GM12864 (cell line): Measurements from ENCODE around the gene EID2.

Source experiments
- DNase-seq: peaks from one replicate; pipeline ENCODE4 v3.0.0-alpha.2; 2011; ENCODE audit warnings: low read depth
- H3K4me3 ChIP-seq: 2 replicates; pipeline ENCODE4 v1.5.1; 2011; ENCODE audit warnings: mild to moderate bottlenecking, low read depth, low read length, control low read depth
- TF ChIP-seq, protein P1 (sequence below): IDR thresholded peaks from 2 replicates; pipeline ENCODE4 v1.5.1; 2011; ENCODE audit warnings: low read depth, mild to moderate bottlenecking, moderate library complexity, low read length, control low read depth, inconsistent platforms; ENCODE audit errors: missing control alignments

Gene EID2

DNA sequence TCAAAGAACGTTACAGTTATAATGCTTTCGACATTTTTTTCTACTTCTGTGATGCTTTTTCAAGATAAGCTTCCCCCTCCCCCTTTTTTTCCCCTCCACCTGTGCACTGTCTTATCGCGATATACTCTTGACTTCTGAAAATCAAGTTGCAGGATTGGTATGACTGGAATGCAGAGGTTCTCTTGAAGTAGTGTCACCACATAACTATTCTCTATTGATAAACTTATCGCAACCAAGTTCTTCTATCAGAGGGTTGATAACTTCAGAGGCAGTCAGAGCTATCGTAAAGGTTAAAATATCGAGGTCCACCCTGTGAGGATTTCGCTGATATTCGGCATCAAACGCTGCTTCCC lies 820 bp downstream of the EID2 start:
- peak overlapping the region; percentile 88 for H3K4me3 ChIP-seq
- TF ChIP-seq, protein P1, sequence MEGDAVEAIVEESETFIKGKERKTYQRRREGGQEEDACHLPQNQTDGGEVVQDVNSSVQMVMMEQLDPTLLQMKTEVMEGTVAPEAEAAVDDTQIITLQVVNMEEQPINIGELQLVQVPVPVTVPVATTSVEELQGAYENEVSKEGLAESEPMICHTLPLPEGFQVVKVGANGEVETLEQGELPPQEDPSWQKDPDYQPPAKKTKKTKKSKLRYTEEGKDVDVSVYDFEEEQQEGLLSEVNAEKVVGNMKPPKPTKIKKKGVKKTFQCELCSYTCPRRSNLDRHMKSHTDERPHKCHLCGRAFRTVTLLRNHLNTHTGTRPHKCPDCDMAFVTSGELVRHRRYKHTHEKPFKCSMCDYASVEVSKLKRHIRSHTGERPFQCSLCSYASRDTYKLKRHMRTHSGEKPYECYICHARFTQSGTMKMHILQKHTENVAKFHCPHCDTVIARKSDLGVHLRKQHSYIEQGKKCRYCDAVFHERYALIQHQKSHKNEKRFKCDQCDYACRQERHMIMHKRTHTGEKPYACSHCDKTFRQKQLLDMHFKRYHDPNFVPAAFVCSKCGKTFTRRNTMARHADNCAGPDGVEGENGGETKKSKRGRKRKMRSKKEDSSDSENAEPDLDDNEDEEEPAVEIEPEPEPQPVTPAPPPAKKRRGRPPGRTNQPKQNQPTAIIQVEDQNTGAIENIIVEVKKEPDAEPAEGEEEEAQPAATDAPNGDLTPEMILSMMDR = no peak
- DNase-seq = no peak

- DNase-seq = no peak
- no peak overlapping the region for H3K4me3 ChIP-seq
- TF ChIP-seq, protein P1 = no peak
These were observed 6.2 kb downstream of the EID2 start for GRCh38 chr19:39533791-39534190.

DNA sequence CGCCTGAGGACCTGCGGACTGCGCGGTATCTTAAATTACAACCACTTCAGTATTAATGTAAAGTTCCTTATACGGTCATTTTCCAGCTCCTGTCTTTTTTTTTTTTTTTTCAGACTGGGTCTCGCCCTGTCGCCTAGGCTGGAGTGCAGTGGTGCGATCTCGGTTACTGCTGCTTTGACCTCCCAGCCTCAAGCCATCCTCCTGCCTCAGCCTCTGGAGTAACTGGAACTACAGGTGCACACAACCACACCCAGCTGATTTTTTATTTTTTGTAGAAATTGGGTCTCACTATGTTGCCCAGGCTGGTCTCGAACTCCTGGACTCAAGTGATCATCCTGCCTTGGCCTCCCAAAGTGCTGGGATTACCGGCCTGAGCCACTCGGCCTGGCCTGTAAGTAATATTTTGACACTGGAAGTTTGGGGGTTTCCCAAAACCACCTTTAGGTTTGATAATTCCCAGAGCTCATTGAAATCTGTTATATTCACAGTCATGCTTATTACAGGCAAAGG lies 6.9 kb downstream of the EID2 start:
- no peak for DNase-seq
- TF ChIP-seq, protein P1 = no peak
- no peak overlapping the region for H3K4me3 ChIP-seq

GRCh38 chr19:39532233-39533002 lies 7.5 kb downstream of the EID2 start, which contains the start of gene EID2B:
Gene EID2B, minus strand, starts transcription at chr19:39532852. Its CDS starts 50 bp downstream, at chr19:39532802.
- H3K4me3 ChIP-seq = peak within 1 kb of the TSS; percentile 86
- TF ChIP-seq, protein P1 = peak; percentile 100
- peak; percentile 90 for DNase-seq

DNA sequence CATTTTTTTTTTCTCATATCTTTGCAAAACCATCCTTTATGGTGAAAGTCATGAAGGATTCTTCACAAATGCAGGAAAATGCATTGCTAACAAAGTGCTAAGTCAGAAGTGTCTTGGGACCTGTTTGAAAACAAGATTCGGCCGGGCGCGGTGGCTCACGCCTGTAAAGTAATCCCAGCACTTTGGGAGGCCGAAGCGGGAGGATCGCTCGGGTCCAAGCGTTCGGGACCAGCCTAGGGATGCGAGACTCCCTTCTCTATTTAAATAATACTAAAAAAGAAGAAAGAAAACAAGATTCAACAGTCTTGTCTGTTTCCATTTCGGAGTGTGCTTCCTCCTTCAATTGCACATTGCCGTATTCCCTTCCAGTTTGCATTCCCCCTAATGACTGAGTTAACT lies 8.1 kb downstream of the EID2 start:
- TF ChIP-seq, protein P1 = no peak
- DNase-seq = no peak
- peak overlapping the region; percentile 86 for H3K4me3 ChIP-seq

- TF ChIP-seq, protein P1 = no peak
- DNase-seq = no peak
- H3K4me3 ChIP-seq = no peak overlapping the region
These were observed 14.8 kb downstream of the EID2 start for GRCh38 chr19:39525205-39525604.

DNA sequence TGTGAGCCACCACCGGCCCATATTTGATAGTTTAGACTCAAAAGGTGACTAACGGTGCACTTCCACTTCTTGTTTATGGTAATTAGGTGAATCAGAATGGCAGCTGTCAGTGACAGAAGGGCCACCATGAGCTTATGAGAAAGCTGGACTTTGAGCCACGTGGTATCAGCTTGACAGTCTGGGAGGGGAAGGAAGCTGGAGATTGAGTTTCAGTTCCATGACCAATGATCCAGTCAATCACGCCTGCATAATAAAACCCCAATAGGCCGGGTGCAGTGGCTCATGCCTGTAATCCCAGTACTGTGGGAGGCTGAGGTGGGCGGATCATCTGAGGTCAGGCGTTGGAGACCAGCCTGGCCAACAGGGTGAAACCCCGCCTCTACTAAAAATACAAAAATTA lies 15.5 kb downstream of the EID2 start:
- no peak for DNase-seq
- TF ChIP-seq, protein P1 = no peak
- no peak overlapping the region for H3K4me3 ChIP-seq
